GM18502 (cell line): ENCODE measurements around the gene GINS1.

Experiments
- ATAC-seq: cut with Tn5 transposase; IDR thresholded peaks from one replicate; pipeline ENCODE4 v1.9.1; 2021; ENCODE audit warnings: mild to moderate bottlenecking; ENCODE audit not compliant: unreplicated experiment, poor library complexity

Gene GINS1

GRCh38 chr20:25407311-25408169 lies at the start of gene GINS1:
TSS of gene GINS1 (plus strand) at chr20:25407673. CDS start at chr20:25407821, 148 bp downstream.
- ATAC-seq: peak; percentile 92

- peak; percentile 58 for ATAC-seq
Observed at GRCh38 chr20:25360631-25361286, 46.7 kb upstream of the GINS1 start.

- no peak for ATAC-seq
Observed at GRCh38 chr20:25361287-25361683, 46.2 kb upstream of the GINS1 start.

GRCh38 chr20:25364180-25364788 lies 43.2 kb upstream of the GINS1 start:
- ATAC-seq: no peak

- ATAC-seq: no peak
Observed at GRCh38 chr20:25364879-25365699, 42.4 kb upstream of the GINS1 start.

GRCh38 chr20:25368526-25368925 lies 38.9 kb upstream of the GINS1 start:
- ATAC-seq: no peak

GRCh38 chr20:25368976-25369375 lies 38.5 kb upstream of the GINS1 start:
- ATAC-seq: no peak

- ATAC-seq: no peak
Observed at GRCh38 chr20:25369529-25369928, 37.9 kb upstream of the GINS1 start.

- ATAC-seq: no peak
Observed at GRCh38 chr20:25369971-25370370, 37.5 kb upstream of the GINS1 start.

- ATAC-seq: no peak
Observed at GRCh38 chr20:25372584-25373336, 34.7 kb upstream of the GINS1 start.

- no peak for ATAC-seq
Observed at GRCh38 chr20:25374842-25375241, 32.6 kb upstream of the GINS1 start.

- ATAC-seq: no peak
Observed at GRCh38 chr20:25376236-25376635, 31.2 kb upstream of the GINS1 start.

- no peak for ATAC-seq
Observed at GRCh38 chr20:25376886-25377285, 30.6 kb upstream of the GINS1 start.

- ATAC-seq: no peak
Observed at GRCh38 chr20:25378189-25378883, 29.1 kb upstream of the GINS1 start.

- ATAC-seq: no peak
Observed at GRCh38 chr20:25378884-25379733, 28.4 kb upstream of the GINS1 start.

GRCh38 chr20:25380945-25381614 lies 26.4 kb upstream of the GINS1 start:
- ATAC-seq: no peak

- no peak for ATAC-seq
Observed at GRCh38 chr20:25382704-25383370, 24.6 kb upstream of the GINS1 start.
